ENCODE measurements around the gene SERPINB12.

DNA sequence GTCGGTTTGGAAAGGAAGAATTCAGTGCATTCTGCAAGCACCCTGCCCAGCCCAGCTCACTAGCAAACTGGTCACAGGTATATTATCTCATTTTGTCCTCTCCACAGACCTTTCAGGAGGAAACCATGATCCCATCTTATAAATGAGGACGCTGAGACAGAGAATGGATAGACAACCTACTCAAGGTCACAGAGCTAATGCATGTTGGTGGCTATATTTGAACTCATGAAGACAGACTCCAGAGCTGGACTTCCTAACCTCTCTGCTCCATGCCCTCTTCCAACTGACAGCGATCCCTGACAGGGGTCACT is 35.9 kb upstream of the SERPINB12 start:
- TF ChIP-seq, protein P1, sequence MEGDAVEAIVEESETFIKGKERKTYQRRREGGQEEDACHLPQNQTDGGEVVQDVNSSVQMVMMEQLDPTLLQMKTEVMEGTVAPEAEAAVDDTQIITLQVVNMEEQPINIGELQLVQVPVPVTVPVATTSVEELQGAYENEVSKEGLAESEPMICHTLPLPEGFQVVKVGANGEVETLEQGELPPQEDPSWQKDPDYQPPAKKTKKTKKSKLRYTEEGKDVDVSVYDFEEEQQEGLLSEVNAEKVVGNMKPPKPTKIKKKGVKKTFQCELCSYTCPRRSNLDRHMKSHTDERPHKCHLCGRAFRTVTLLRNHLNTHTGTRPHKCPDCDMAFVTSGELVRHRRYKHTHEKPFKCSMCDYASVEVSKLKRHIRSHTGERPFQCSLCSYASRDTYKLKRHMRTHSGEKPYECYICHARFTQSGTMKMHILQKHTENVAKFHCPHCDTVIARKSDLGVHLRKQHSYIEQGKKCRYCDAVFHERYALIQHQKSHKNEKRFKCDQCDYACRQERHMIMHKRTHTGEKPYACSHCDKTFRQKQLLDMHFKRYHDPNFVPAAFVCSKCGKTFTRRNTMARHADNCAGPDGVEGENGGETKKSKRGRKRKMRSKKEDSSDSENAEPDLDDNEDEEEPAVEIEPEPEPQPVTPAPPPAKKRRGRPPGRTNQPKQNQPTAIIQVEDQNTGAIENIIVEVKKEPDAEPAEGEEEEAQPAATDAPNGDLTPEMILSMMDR (conservative IDR thresholded peaks at IDR 0.05 in 1 of 2, IDR thresholded peaks at IDR 0.05 in 1 of 2; ENCODE audit: extremely low read depth in 1 of 2, insufficient read depth in 1 of 2, low read depth in 1 of 2, low read length in 2 of 2), result no peak
- no peak for TF ChIP-seq EZH2 (IDR thresholded peaks at IDR 0.05; ENCODE audit: borderline replicate concordance, low read length)

Data from mammary epithelial cell (primary cell).